Right hindlimb (tissue), 1 donor: ENCODE data around the gene FBXO24.
"Not testable (repeated sequence)": the region's sequence is repeated elsewhere in the genome, so short reads cannot be mapped to it uniquely, and the experiment has no call there.

ENCODE experiments used
- DNase-seq: peaks from one replicate; pipeline ENCODE4 v3.0.0-alpha.2; 2018

The FBXO24 gene

GRCh38 chr7:100561491-100562194, 24.5 kb upstream of the FBXO24 start:
- no peak for DNase-seq

GRCh38 chr7:100562195-100563099, 23.7 kb upstream of the FBXO24 start:
- no peak for DNase-seq

GRCh38 chr7:100563100-100563564, 23.0 kb upstream of the FBXO24 start:
- no peak for DNase-seq

GRCh38 chr7:100563809-100564400, 22.2 kb upstream of the FBXO24 start:
- DNase-seq = peak; percentile 78

GRCh38 chr7:100564405-100564804, 21.7 kb upstream of the FBXO24 start:
- DNase-seq = not testable (repeated sequence)

GRCh38 chr7:100565133-100565571, 21.0 kb upstream of the FBXO24 start:
- no peak for DNase-seq

GRCh38 chr7:100566018-100566531, 20.1 kb upstream of the FBXO24 start:
- DNase-seq = no peak

- no peak for DNase-seq
Measured at GRCh38 chr7:100567031-100567730, 18.9 kb upstream of the FBXO24 start.

GRCh38 chr7:100567751-100568175, 18.4 kb upstream of the FBXO24 start:
- DNase-seq = no peak

- DNase-seq = no peak
Measured at GRCh38 chr7:100568176-100568895, 17.8 kb upstream of the FBXO24 start.

- peak; percentile 68 for DNase-seq
Measured at GRCh38 chr7:100568896-100569844, 17.0 kb upstream of the FBXO24 start.

- no peak for DNase-seq
Measured at GRCh38 chr7:100570954-100571828, 14.9 kb upstream of the FBXO24 start.

GRCh38 chr7:100571829-100572116, 14.4 kb upstream of the FBXO24 start:
- DNase-seq = no peak

GRCh38 chr7:100572281-100572948, 13.7 kb upstream of the FBXO24 start:
- DNase-seq = no peak

- no peak for DNase-seq
Measured at GRCh38 chr7:100572949-100573675, 13.0 kb upstream of the FBXO24 start.

- DNase-seq = no peak
Measured at GRCh38 chr7:100573691-100574361, 12.3 kb upstream of the FBXO24 start, which contains the start of gene SAP25. SAP25 (minus strand) TSS chr7:100573900; CDS start chr7:100573742, 158 bp downstream.

GRCh38 chr7:100574362-100575205, 11.5 kb upstream of the FBXO24 start:
- DNase-seq = no peak
